ENCODE results near the gene AOC1. TPM values are rescaled to one million over a fixed set of nuclear protein-coding genes. Genes with fewer than 3 reads are reported as not detected.
"Not testable (repeated sequence)": the region's sequence is repeated elsewhere in the genome, so short reads cannot be mapped to it uniquely, and the experiment has no call there.

AOC1 gene
- total RNA-seq, 1 experiment from 2014 or later = not detected

DNA sequence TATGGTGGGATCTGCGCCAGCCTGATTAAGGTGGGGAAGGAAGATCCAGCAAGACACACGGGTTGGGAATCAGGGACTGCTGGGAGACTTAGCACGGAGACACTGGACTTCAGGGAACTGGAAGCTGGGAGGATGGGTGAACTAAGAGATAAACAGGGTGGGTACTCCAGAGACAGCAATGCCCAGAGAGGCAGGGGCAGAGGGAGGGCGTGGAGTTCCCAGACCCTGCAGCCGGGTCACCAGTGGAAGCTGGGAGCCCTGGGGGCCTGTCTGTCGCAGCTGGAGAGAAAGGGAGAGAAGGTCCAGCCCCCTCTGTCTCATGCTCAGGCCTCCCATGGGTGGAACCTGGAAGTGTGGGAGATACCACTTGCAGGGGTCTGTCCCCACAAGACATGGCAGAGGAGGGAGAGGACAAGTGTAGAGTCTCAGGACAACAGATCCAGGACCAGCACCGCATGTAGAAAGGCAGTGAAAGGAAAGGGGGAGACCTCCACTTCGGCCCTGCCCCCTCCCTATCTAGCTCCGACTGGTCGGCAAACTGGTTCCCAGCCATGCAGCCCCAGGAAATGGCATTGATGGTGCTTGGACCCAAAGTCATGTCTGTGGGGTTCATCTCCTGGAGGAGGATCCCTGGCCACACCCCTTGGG, 44.4 kb downstream of the AOC1 start:
- no peak for DNase-seq (ENCODE audit: low spot score)

DNA sequence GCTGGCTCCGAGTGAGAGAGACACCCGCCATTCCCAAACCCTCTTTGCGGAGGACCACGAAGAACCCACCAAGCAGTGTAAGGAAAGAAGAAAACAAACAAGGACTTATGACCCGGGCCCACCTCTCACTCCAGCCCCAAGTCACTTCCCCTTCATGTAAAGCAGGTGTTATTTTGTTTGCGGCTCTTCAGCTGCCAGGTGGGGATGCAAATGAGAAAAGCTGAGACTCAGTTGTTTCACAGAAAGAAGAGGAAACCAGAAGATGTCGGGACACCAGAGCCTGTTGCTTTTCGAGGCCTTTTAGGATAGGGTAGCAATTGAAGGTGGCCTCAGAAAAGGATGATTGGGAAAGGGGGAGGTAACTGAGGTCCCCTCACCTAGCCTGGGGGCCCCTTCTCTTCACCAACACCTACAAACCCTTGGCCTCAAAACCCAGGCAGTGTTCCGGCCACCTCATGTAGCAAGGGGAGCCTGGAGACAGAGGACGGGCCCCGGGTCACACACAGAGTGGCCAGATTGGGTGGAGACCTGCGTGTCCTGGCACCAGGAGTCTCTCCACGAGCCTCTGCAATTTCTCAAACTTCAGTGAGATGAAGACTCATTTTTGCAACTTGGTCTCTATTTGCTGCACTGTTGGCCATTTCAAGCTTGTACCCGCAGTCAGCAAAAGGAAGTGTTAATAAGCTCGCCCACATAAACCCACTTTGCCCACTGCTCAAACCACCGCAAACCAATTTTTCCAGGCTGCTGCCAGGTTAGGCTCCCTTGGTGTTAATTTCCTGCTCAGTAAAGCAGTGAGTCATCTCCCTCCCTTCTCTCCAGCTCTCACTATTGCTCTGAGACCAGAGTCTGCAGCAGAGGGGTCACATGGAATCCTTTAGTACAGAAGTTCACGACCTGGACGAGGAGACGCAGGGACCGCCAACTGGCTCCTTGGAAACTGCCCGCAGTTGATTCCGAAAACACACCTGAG, 45.5 kb downstream of the AOC1 start:
- peak; percentile 19 for DNase-seq (ENCODE audit: low spot score)

GRCh38 chr7:150898475-150899011, 46.2 kb downstream of the AOC1 start:
- DNase-seq (ENCODE audit: low spot score) = peak; percentile 45

DNA sequence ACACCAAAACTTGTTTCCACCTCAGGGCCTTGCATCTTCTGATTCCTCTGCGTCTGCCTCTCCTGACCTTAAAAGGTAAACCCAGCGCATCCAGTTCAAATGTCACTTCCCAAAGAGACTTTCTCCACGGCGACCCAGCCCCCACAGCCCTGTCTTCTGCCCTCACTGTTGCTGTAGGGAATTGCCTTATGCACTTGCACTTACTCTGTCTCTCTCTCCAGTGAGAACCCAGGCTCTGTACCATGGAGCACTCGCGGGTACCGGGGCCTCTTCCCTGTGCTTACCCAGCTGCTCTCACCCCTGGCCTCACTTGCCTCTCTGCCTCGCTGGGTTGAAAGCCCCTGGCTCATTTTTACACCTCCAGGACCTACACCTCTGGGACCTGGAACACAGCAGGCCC, 48.4 kb downstream of the AOC1 start:
- DNase-seq (ENCODE audit: low spot score) = no peak

GRCh38 chr7:150901160-150902035, 49.1 kb downstream of the AOC1 start:
- no peak for DNase-seq (ENCODE audit: low spot score)

DNA sequence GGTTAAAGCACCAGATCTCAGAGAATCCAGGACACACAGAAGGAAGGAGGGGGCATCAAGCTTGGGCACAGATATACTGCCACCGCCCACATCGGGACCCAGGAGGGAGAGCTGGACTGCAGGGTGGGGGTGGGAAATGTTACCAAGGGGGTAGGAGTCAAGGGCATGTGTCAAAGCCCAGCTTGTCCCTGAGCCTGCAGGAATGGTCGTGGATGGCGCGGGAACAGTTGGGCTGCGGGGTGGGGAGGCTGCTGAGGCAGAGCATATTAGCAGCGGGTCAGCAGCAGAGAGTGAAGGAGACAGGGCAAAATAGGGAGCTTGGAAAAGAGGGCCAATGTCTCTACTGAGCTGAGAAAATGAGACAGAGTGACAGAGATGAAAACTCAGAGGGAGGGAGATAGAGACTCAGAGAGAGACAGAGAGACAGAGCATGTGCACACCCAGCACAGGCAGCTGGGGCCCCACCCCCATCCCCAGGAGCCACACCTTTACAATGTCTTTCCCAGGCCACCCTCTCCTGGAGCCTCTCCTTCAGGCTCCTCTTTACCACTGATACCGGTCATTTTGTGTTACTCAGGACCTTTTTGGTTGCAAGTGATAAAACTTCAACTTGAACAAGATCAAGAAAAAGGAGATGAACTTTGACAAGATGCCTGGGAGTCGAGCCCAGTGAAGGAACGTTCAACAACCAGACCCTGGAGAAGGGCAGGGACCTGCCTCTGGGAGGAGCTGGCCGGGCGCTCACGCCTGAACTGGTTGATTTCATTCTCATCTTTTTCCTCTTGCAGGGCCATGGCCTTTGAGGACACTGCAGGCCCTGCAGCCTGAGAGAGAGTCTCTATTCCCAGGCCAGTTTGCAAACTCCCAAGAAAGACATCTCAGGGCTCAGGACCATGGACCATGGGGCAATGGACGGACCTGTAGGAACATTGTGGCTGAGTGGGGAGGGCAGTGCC, 50.0 kb downstream of the AOC1 start:
- DNase-seq (ENCODE audit: low spot score) = no peak

- peak; percentile 87 for DNase-seq (ENCODE audit: low spot score)
Measured at GRCh38 chr7:150903606-150904005, 51.3 kb downstream of the AOC1 start.

- peak; percentile 7 for DNase-seq (ENCODE audit: low spot score)
Measured at GRCh38 chr7:150904011-150904909, 51.9 kb downstream of the AOC1 start.

DNA sequence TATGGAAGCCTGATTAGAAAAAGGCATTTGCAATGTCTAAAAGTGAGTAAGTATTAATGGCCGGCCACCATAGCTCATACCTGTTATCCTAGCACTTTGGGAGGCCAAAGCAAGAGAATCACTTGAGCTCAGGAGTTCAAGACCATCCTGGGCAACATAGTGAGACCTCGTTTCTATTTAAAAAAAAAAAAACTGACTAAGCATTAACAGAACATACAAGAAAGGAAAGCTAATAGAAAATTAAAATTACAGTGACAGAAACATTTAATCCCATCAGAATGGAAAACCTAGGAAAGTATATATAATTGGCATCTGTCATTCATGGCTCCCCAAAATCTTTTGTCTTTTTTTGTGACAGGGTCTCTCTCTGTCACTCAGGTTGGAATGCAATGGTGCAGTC, 55.9 kb downstream of the AOC1 start:
- DNase-seq (ENCODE audit: low spot score) = no peak

- DNase-seq (ENCODE audit: low spot score) = no peak
Measured at GRCh38 chr7:150909200-150909995, 57.1 kb downstream of the AOC1 start.

GRCh38 chr7:150910305-150910995, 58.1 kb downstream of the AOC1 start:
- not testable (repeated sequence) for DNase-seq (ENCODE audit: low spot score)

DNA sequence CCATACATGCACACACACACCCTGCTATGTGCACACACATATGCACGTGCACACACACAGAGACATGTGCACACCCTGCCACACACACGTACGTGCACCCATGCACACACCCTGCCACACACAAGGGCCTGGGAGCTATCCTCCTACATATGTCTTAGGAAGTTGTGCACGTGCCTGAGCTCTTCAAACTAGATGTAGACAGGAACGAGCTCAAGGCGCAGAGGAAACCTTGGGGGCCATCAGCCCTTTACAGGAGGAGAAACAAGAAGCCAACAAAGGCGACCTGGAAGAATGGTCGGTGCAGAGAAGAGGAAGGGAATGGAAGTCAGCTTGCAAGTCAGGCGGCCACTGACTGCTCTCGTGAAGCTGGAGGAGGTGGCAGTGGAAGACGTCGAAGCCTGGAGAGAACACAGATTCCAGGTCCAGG, 58.7 kb downstream of the AOC1 start:
- no peak for DNase-seq (ENCODE audit: low spot score)

Other genes with a start within 250 kb of the AOC1 start
- gene GIMAP6, start 220.1 kb upstream of the AOC1 start, total RNA-seq (2014; rRNA removed; shearing (Covaris generic)) = not detected in 2 replicates
- gene GIMAP2, start 166.8 kb upstream of the AOC1 start, total RNA-seq (2014; rRNA removed; shearing (Covaris generic)) = 3.0 and 7.5 TPM in 2 replicates
- not detected in 2 replicates for gene GIMAP1, start 135.9 kb upstream of the AOC1 start, total RNA-seq (2014; rRNA removed; shearing (Covaris generic))
- gene GIMAP5, start 115.1 kb upstream of the AOC1 start, total RNA-seq (2014; rRNA removed; shearing (Covaris generic)) = not detected in 2 replicates
- not detected in 2 replicates for gene TMEM176B, start 52.2 kb upstream of the AOC1 start, total RNA-seq (2014; rRNA removed; shearing (Covaris generic))
- gene TMEM176A, start 51.7 kb upstream of the AOC1 start, total RNA-seq (2014; rRNA removed; shearing (Covaris generic)) = not detected in 2 replicates
- gene KCNH2, start 125.8 kb downstream of the AOC1 start, total RNA-seq (2014; rRNA removed; shearing (Covaris generic)) = 1.7 and 3.5 TPM in 2 replicates
- gene NOS3, start 138.5 kb downstream of the AOC1 start, total RNA-seq (2014; rRNA removed; shearing (Covaris generic)) = 0.74 and 2.5 TPM in 2 replicates
- gene ATG9B, start 172.0 kb downstream of the AOC1 start, total RNA-seq (2014; rRNA removed; shearing (Covaris generic)) = not detected in 2 replicates
- gene ABCB8, start 175.9 kb downstream of the AOC1 start, total RNA-seq (2014; rRNA removed; shearing (Covaris generic)) = 35.6 and 40.2 TPM in 2 replicates
- 0.31 and 0.53 TPM in 2 replicates for gene ASIC3, start 196.0 kb downstream of the AOC1 start, total RNA-seq (2014; rRNA removed; shearing (Covaris generic))
- 57.0 and 58.7 TPM in 2 replicates for gene CDK5, start 205.4 kb downstream of the AOC1 start, total RNA-seq (2014; rRNA removed; shearing (Covaris generic))
- 195 and 238 TPM in 2 replicates for gene SLC4A2, start 207.1 kb downstream of the AOC1 start, total RNA-seq (2014; rRNA removed; shearing (Covaris generic))
- gene FASTK, start 228.3 kb downstream of the AOC1 start, total RNA-seq (2014; rRNA removed; shearing (Covaris generic)) = 95.4 and 118 TPM in 2 replicates
- 28.9 and 42.8 TPM in 2 replicates for gene TMUB1, start 231.0 kb downstream of the AOC1 start, total RNA-seq (2014; rRNA removed; shearing (Covaris generic))
- gene AGAP3, start 234.0 kb downstream of the AOC1 start, total RNA-seq (2014; rRNA removed; shearing (Covaris generic)) = 46.4 and 58.9 TPM in 2 replicates